GM23338 (cell line): ENCODE data around the gene ACCSL.

Source experiments
- CTCF ChIP-seq, 2 experiments: fragments of 200-600 bp in 1 of 2; sonication (generic) in 1 of 2; conservative IDR thresholded peaks; 2 replicates each; pipeline versions ENCODE4 v1.5.1 to v1.6.1; 2016 to 2017; ENCODE audit warnings: antibody characterized with exemption in 2 of 2, low read depth in 2 of 2, mild to moderate bottlenecking in 2 of 2, moderate library complexity in 1 of 2
- EZH2phosphoT487 ChIP-seq: fragments of 200-600 bp; sonication (generic); IDR thresholded peaks from one replicate; pipeline ENCODE4 v1.8.1; 2018; ENCODE audit warnings: antibody characterized with exemption; ENCODE audit not compliant: unreplicated experiment
- NANOG ChIP-seq: IDR thresholded peaks from 2 replicates; pipeline ENCODE4 v1.6.1; 2016; ENCODE audit warnings: antibody characterized with exemption, borderline replicate concordance
- POLR2AphosphoS5 ChIP-seq: IDR thresholded peaks from 2 replicates; pipeline ENCODE4 v1.6.1; 2016; ENCODE audit warnings: antibody characterized with exemption, low read depth

- TF ChIP-seq CTCF (conservative IDR thresholded peaks at IDR 0.05; ENCODE audit: low read depth in 2 of 2) (no peak), POLR2AphosphoS5 (no peak), NANOG (no peak), EZH2phosphoT487 (no peak)
These were observed 43.2 kb upstream of the ACCSL start for GRCh38 chr11:44004452-44005062.
